DND-41 (cell line): ENCODE results near the gene FBXW4.

Experiments used
- ATAC-seq: fragments of 200-7000 bp; cut with Tn5 transposase; 3 replicates; pipeline ENCODE4 v1.9.1; 2021; ENCODE audit warnings: low read depth; ENCODE audit not compliant: insufficient read depth
- DNase-seq: peaks from one replicate; pipeline ENCODE4 v3.0.0-alpha.2; 2020
- H2AFZ ChIP-seq: 2 replicates; pipeline ENCODE4 v1.6.0; 2012; ENCODE audit warnings: low read depth, low read length
- H3K27ac ChIP-seq: 2 replicates; pipeline ENCODE4 v1.5.1; 2012; ENCODE audit warnings: low read length, inconsistent platforms
- H3K27me3 ChIP-seq: fragments of 200-600 bp; sonication (generic); 2 replicates; pipeline ENCODE4 v1.6.0; 2012; ENCODE audit warnings: low read length, mild to moderate bottlenecking, inconsistent platforms; ENCODE audit not compliant: insufficient read depth, poor library complexity
- H3K36me3 ChIP-seq: 2 replicates; pipeline ENCODE4 v1.5.1; 2012; ENCODE audit warnings: low read length, inconsistent platforms; ENCODE audit not compliant: insufficient read depth
- H3K4me1 ChIP-seq: 2 replicates; pipeline ENCODE4 v1.5.1; 2012; ENCODE audit warnings: mild to moderate bottlenecking, low read length; ENCODE audit not compliant: insufficient read depth
- H3K4me2 ChIP-seq: 2 replicates; pipeline ENCODE4 v1.6.0; 2012; ENCODE audit warnings: mild to moderate bottlenecking, moderate library complexity, low read length, inconsistent platforms; ENCODE audit not compliant: insufficient read depth
- H3K4me3 ChIP-seq, 2 experiments: fragments of 200-600 bp in 1 of 2; shearing (Covaris generic) in 1 of 2; 2 replicates each; pipeline ENCODE4 v1.5.1; 2012 to 2016; ENCODE audit warnings: inconsistent platforms in 2 of 2, low read length in 2 of 2, mild to moderate bottlenecking in 2 of 2, low read depth in 1 of 2, moderate library complexity in 1 of 2
- H3K79me2 ChIP-seq: 2 replicates; pipeline ENCODE4 v1.6.0; 2012; ENCODE audit warnings: low read length, inconsistent platforms; ENCODE audit not compliant: insufficient read depth
- H3K9ac ChIP-seq: 2 replicates; pipeline ENCODE4 v1.6.0; 2012; ENCODE audit warnings: low read depth, mild to moderate bottlenecking, inconsistent platforms, low read length, moderate library complexity
- H3K9me3 ChIP-seq: 2 replicates; pipeline ENCODE4 v1.5.1; 2012; ENCODE audit warnings: low read length, moderate library complexity, mild to moderate bottlenecking, inconsistent platforms; ENCODE audit not compliant: insufficient read depth, severe bottlenecking
- H4K20me1 ChIP-seq: 2 replicates; pipeline ENCODE4 v1.6.0; 2012; ENCODE audit warnings: low read length; ENCODE audit not compliant: insufficient read depth
- CTCF ChIP-seq: IDR thresholded peaks from 2 replicates; pipeline ENCODE4 v1.5.1; 2012; ENCODE audit warnings: borderline replicate concordance, low read length, moderate library complexity, mild to moderate bottlenecking; ENCODE audit not compliant: poor library complexity, severe bottlenecking; ENCODE audit errors: extremely low read depth
- EZH2 ChIP-seq: IDR thresholded peaks from 3 replicates; pipeline ENCODE4 v1.6.1; 2012; ENCODE audit warnings: borderline replicate concordance, low read depth, mild to moderate bottlenecking, moderate library complexity, low read length, inconsistent platforms; ENCODE audit not compliant: severe bottlenecking

Gene FBXW4

GRCh38 chr10:101724446-101724845 is 29.5 kb upstream of the FBXW4 start:
- H3K9me3 ChIP-seq: no peaks in the 10 kb centered on the region
- H3K27me3 ChIP-seq: peaks cover 7% of the 10 kb centered on the region
- no peaks in the 10 kb centered on the region for H3K4me1 ChIP-seq
- no peak overlapping the region for H3K27ac ChIP-seq
- H3K4me2 ChIP-seq: no peak overlapping the region
- no peaks in the 10 kb centered on the region for H3K36me3 ChIP-seq
- H3K4me3 ChIP-seq: no peak overlapping the region
- no peaks in the 10 kb centered on the region for H4K20me1 ChIP-seq
- TF ChIP-seq CTCF: no peak
- no peak for TF ChIP-seq EZH2
- H3K79me2 ChIP-seq: no peaks in the 10 kb centered on the region
- no peak overlapping the region for H3K9ac ChIP-seq
- DNase-seq (no peak), ATAC-seq (no peak)
- no peak overlapping the region for H2AFZ ChIP-seq

GRCh38 chr10:101723176-101723575 is 28.2 kb upstream of the FBXW4 start:
- Histone ChIP-seq H3K36me3 (no peaks in the 10 kb centered on the region), H4K20me1 (no peaks in the 10 kb centered on the region), H3K4me2 (no peak overlapping the region), H3K4me3 (no peak overlapping the region), H3K9me3 (no peaks in the 10 kb centered on the region), H2AFZ (no peak overlapping the region), H3K79me2 (no peaks in the 10 kb centered on the region), H3K27me3 (peaks cover 7% of the 10 kb centered on the region), H3K4me1 (no peaks in the 10 kb centered on the region), H3K9ac (no peak overlapping the region), H3K27ac (no peak overlapping the region)
- TF ChIP-seq EZH2 (no peak), CTCF (no peak)
- DNase-seq (no peak), ATAC-seq (no peak)

- no peak for ATAC-seq
- no peaks in the 10 kb centered on the region for H3K36me3 ChIP-seq
- peaks cover 7% of the 10 kb centered on the region for H3K27me3 ChIP-seq
- no peaks in the 10 kb centered on the region for H3K79me2 ChIP-seq
- no peaks in the 10 kb centered on the region for H4K20me1 ChIP-seq
- H3K4me3 ChIP-seq: no peak overlapping the region
- TF ChIP-seq EZH2 (no peak), CTCF (no peak)
- no peak overlapping the region for H2AFZ ChIP-seq
- no peak overlapping the region for H3K27ac ChIP-seq
- no peaks in the 10 kb centered on the region for H3K9me3 ChIP-seq
- H3K4me2 ChIP-seq: no peak overlapping the region
- no peak overlapping the region for H3K9ac ChIP-seq
- H3K4me1 ChIP-seq: no peaks in the 10 kb centered on the region
- no peak for DNase-seq
Observed at GRCh38 chr10:101721806-101722205, 26.8 kb upstream of the FBXW4 start.
